HL-60 (cell line): ENCODE results near the gene DGKI.

Experiments
- GABPA ChIP-seq: IDR thresholded peaks from 2 replicates; pipeline ENCODE4 v1.6.1; 2012; ENCODE audit warnings: low read depth
- POLR2AphosphoS5 ChIP-seq: IDR thresholded peaks from 2 replicates; pipeline ENCODE4 v1.6.1; 2012; ENCODE audit warnings: low read depth
- REST ChIP-seq: IDR thresholded peaks from 2 replicates; pipeline ENCODE4 v1.6.1; 2012; ENCODE audit warnings: low read depth; ENCODE audit not compliant: insufficient replicate concordance
- TF ChIP-seq, protein P1 (sequence below): IDR thresholded peaks from one replicate; pipeline ENCODE4 v1.5.1; 2011; ENCODE audit warnings: low read length, control low read depth, inconsistent platforms; ENCODE audit not compliant: insufficient read depth

GRCh38 chr7:137373507-137373906, 473.3 kb downstream of the DGKI start:
- TF ChIP-seq, protein P1, sequence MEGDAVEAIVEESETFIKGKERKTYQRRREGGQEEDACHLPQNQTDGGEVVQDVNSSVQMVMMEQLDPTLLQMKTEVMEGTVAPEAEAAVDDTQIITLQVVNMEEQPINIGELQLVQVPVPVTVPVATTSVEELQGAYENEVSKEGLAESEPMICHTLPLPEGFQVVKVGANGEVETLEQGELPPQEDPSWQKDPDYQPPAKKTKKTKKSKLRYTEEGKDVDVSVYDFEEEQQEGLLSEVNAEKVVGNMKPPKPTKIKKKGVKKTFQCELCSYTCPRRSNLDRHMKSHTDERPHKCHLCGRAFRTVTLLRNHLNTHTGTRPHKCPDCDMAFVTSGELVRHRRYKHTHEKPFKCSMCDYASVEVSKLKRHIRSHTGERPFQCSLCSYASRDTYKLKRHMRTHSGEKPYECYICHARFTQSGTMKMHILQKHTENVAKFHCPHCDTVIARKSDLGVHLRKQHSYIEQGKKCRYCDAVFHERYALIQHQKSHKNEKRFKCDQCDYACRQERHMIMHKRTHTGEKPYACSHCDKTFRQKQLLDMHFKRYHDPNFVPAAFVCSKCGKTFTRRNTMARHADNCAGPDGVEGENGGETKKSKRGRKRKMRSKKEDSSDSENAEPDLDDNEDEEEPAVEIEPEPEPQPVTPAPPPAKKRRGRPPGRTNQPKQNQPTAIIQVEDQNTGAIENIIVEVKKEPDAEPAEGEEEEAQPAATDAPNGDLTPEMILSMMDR: no peak
- no peak for TF ChIP-seq POLR2AphosphoS5
- no peak for TF ChIP-seq GABPA
- no peak for TF ChIP-seq REST
